Prostate gland (tissue), 2 donors: ENCODE measurements around the gene GFM1.

ENCODE experiments used
- POLR2A ChIP-seq: fragments of 450-650 bp; IDR thresholded peaks from one replicate; pipeline ENCODE4 v1.6.1; 2016; ENCODE audit warnings: antibody characterized with exemption, mild to moderate bottlenecking
- TF ChIP-seq, protein P1 (sequence below), 4 experiments: fragments of 200-600 bp in 2 of 4; fragments of 450-650 bp in 2 of 4; sonication (generic) in 2 of 4; IDR thresholded peaks; 1 replicate in 3 of 4; 2 replicates in 1 of 4; pipeline ENCODE4 v1.5.1; 2016 to 2019; ENCODE audit warnings: antibody characterized with exemption in 4 of 4, mild to moderate bottlenecking in 2 of 4, moderate library complexity in 2 of 4

DNA sequence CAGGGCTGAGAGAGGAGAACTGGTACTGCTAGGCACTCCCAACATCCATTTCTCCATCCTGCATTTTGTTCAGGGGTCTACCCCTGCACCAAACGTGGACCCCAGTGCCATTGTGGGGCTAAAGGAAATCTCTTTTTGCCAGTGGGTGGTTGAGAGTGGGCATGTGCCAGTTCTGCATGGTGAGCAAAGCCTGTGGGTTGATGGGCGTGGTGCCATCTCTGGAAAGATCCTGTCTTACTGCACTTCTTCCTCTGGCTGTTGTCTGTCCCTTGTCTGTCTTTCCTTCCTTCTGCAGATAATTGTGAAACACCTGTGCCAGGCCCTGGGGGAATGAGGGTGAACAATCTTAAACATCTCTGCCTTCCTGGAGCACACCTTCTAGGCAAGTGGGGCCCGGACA, 89.3 kb downstream of the GFM1 start:
- no peak for TF ChIP-seq POLR2A
- TF ChIP-seq, protein P1, sequence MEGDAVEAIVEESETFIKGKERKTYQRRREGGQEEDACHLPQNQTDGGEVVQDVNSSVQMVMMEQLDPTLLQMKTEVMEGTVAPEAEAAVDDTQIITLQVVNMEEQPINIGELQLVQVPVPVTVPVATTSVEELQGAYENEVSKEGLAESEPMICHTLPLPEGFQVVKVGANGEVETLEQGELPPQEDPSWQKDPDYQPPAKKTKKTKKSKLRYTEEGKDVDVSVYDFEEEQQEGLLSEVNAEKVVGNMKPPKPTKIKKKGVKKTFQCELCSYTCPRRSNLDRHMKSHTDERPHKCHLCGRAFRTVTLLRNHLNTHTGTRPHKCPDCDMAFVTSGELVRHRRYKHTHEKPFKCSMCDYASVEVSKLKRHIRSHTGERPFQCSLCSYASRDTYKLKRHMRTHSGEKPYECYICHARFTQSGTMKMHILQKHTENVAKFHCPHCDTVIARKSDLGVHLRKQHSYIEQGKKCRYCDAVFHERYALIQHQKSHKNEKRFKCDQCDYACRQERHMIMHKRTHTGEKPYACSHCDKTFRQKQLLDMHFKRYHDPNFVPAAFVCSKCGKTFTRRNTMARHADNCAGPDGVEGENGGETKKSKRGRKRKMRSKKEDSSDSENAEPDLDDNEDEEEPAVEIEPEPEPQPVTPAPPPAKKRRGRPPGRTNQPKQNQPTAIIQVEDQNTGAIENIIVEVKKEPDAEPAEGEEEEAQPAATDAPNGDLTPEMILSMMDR (IDR thresholded peaks at IDR 0.05): no peak
